ENCODE data around the gene NOX4.
"Not testable (repeated sequence)": the region's sequence is repeated elsewhere in the genome, so short reads cannot be mapped to it uniquely, and the experiment has no call there.

NOX4 gene

GRCh38 chr11:89458716-89459115 is 32.5 kb downstream of the NOX4 start:
- DNase-seq (ENCODE audit: low spot score), result no peak

GRCh38 chr11:89457190-89457589 is 34.0 kb downstream of the NOX4 start:
- DNase-seq (ENCODE audit: low spot score), result no peak

GRCh38 chr11:89456681-89457080 is 34.5 kb downstream of the NOX4 start:
- no peak for DNase-seq (ENCODE audit: low spot score)

GRCh38 chr11:89452780-89453179 is 38.4 kb downstream of the NOX4 start:
- DNase-seq (ENCODE audit: low spot score), result no peak

- DNase-seq (ENCODE audit: low spot score), result no peak
Measured at GRCh38 chr11:89447845-89448244, 43.3 kb downstream of the NOX4 start.

GRCh38 chr11:89443361-89444322 is 47.5 kb downstream of the NOX4 start:
- DNase-seq (ENCODE audit: low spot score), result no peak

- no peak for DNase-seq (ENCODE audit: low spot score)
Measured at GRCh38 chr11:89442801-89443200, 48.4 kb downstream of the NOX4 start.

- DNase-seq (ENCODE audit: low spot score), result no peak
Measured at GRCh38 chr11:89441606-89442005, 49.6 kb downstream of the NOX4 start.

GRCh38 chr11:89437317-89437716 is 53.9 kb downstream of the NOX4 start:
- DNase-seq (ENCODE audit: low spot score), result no peak

GRCh38 chr11:89436071-89436470 is 55.1 kb downstream of the NOX4 start:
- DNase-seq (ENCODE audit: low spot score), result no peak

- DNase-seq (ENCODE audit: low spot score), result no peak
Measured at GRCh38 chr11:89433278-89433677, 57.9 kb downstream of the NOX4 start.

- not testable (repeated sequence) for DNase-seq (ENCODE audit: low spot score)
Measured at GRCh38 chr11:89432182-89432581, 59.0 kb downstream of the NOX4 start.

GRCh38 chr11:89426501-89426900 is 64.7 kb downstream of the NOX4 start:
- not testable (repeated sequence) for DNase-seq (ENCODE audit: low spot score)

- DNase-seq (ENCODE audit: low spot score), result no peak
Measured at GRCh38 chr11:89421718-89422117, 69.5 kb downstream of the NOX4 start.

GRCh38 chr11:89420981-89421380 is 70.2 kb downstream of the NOX4 start:
- DNase-seq (ENCODE audit: low spot score), result no peak

GRCh38 chr11:89416961-89417360 is 74.2 kb downstream of the NOX4 start:
- DNase-seq (ENCODE audit: low spot score), result no peak

GRCh38 chr11:89411112-89411511 is 80.1 kb downstream of the NOX4 start:
- not testable (repeated sequence) for DNase-seq (ENCODE audit: low spot score)

GRCh38 chr11:89410666-89411065 is 80.5 kb downstream of the NOX4 start:
- DNase-seq (ENCODE audit: low spot score), result not testable (repeated sequence)

GRCh38 chr11:89408441-89408840 is 82.7 kb downstream of the NOX4 start:
- not testable (repeated sequence) for DNase-seq (ENCODE audit: low spot score)

- peak; percentile 1 for DNase-seq (ENCODE audit: low spot score)
Measured at GRCh38 chr11:89405629-89406028, 85.5 kb downstream of the NOX4 start.

- DNase-seq (ENCODE audit: low spot score), result not testable (repeated sequence)
Measured at GRCh38 chr11:89391654-89392053, 99.5 kb downstream of the NOX4 start.

- DNase-seq (ENCODE audit: low spot score), result not testable (repeated sequence)
Measured at GRCh38 chr11:89387501-89387900, 103.7 kb downstream of the NOX4 start.

- DNase-seq (ENCODE audit: low spot score), result not testable (repeated sequence)
Measured at GRCh38 chr11:89382986-89383385, 108.2 kb downstream of the NOX4 start.

GRCh38 chr11:89381094-89381493 is 110.1 kb downstream of the NOX4 start:
- peak; percentile 79 for DNase-seq (ENCODE audit: low spot score)

Measured in AG08395 (cell line).